Myocyte (in vitro differentiated cells): ENCODE data around the gene ZNF544. TPM values are rescaled to one million over a fixed set of nuclear protein-coding genes. Genes with fewer than 3 reads are reported as not detected.

ENCODE experiments used
- DNase-seq: peaks from one replicate; pipeline ENCODE4 v3.0.0-alpha.2; 2012; ENCODE audit warnings: low read depth
- polyA plus RNA-seq: library from polyadenylated mRNA; unstranded; fragments of >200 nt; gene quantifications from one replicate; pipeline ENCODE4 v1.2.1, GENCODE V29; 2012; ENCODE audit warnings: missing spikeins
- total RNA-seq: library from RNA; depleted of rRNA; stranded (reverse); fragments of >200 nt; gene quantifications from 2 replicates; pipeline ENCODE4 v1.2.3, GENCODE V29; 2014

Gene ZNF544
- 30.2 and 39.2 TPM in 2 replicates for total RNA-seq
- 28.3 TPM for polyA plus RNA-seq

GRCh38 chr19:58228585-58229254 lies at the start of gene ZNF544:
ZNF544 (plus strand) TSS chr19:58228914; CDS start chr19:58244024, 15,110 bp downstream.
- peak; percentile 80 for DNase-seq

DNA sequence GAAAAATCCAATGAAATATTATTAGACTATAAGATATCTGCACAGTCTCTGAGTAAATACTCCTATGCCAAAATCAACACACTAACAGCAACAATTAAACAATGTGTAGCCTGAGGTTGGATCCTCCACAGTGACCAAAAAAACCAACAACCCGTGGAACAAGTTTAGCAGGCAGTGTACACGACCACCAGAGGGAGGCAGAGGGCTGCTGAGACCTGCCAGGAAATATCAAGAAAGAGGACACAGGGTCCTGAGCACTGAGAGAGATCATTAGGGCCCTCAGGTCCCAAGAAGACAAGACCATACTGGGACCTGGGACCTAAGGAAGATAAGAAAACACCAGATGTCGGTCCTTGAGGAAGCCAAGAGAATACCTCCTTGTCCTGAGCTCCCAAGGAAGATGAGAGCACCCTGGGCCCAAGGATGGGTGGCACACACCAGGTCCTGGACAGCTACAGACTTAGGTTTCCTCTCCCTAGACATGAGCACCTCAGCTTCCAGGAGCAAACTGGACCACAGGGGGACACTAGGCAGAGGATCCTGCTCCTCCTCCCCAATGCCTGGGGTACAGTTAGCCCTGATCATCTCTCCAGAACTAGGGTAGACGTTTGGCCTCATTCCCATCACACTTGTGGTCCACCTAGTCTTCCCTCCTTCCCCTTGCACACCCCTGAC lies 46.7 kb upstream of the ZNF544 start:
- DNase-seq: peak; percentile 32

DNA sequence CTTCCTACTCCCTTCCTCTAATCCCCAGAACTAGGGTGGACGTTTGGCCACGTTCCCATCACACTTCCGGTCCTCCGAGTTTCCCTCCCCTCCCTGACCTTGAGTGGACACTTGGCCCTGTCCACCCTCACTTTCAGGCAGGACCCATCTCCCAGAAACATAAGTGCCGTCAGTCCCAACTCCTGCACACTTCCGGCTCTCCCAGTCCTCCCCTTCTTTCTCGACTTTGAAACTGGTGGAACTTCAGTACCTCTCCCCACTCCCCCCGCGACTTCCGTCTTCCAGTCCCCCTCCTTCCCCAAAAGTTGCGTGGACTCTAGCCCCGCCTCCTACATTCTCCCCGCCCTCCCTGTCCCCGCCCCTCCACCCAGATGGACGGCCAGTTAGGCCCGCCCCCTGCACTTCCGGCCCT lies 46.1 kb upstream of the ZNF544 start:
- DNase-seq: no peak

DNA sequence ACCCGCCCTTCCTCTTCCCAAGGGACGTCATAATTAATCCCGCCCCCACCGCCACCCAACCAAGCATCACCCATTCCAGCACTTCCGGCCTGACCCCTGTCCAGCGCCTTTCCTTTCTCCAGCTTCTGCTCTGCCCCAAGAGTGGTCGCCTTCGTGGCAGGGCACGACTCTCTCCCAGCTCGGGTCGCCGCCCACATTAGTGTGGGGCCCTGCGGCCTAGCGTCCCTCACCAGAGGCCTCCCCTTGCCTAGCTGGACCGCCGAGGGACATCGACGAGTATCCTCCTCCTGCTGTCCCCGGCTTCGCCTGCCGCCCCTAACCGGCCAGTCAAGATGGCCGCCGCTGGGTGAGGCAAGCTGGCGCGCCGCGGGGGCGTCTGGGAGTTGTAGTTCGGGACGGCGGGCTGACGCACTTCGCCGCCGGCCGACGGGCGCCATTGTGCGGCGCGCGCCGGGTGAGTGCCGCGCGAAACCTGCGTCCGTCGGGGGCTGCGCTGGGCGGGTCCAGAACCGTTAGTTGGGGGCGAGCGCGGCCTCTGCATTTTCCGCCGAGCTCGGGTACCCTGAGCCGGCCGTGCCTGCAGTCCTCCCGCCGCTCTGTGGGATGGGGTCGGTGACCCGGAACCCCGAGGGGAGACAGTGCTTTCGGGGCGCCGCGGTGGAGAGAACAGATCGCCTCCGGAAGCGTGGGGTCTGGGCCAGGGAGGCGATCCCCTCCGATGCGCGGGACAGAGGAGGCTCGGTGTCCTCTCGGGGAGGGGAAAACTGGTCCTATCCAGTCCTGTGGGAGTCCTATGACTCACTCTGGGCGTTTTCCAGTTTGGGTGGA lies 45.5 kb upstream of the ZNF544 start, which contains the start of gene ZNF274:
TSS of gene ZNF274 (plus strand) at position 73 of the 828 bp plus-strand sequence. CDS start 905 bp downstream, outside the sequence.
- DNase-seq: peak; percentile 82

DNA sequence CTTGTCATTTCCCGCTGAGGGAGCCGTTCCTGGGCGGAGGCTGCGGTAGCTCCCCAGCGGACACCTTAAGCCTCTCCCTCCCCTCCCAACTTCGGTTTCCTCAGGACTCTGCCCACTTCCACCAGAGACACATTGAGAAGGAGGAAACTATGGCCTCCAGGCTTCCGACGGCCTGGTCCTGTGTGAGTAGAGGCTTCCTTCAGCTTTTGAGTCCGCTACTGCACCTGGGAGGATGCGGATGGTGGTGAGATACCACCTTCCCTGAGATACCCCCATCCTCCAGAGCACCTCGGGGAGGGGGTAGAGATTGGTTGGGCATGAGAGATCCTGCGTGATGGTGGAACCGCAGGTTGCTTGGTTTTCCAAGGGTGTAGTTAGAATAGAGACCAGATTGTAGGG lies 44.9 kb upstream of the ZNF544 start:
- DNase-seq: no peak

DNA sequence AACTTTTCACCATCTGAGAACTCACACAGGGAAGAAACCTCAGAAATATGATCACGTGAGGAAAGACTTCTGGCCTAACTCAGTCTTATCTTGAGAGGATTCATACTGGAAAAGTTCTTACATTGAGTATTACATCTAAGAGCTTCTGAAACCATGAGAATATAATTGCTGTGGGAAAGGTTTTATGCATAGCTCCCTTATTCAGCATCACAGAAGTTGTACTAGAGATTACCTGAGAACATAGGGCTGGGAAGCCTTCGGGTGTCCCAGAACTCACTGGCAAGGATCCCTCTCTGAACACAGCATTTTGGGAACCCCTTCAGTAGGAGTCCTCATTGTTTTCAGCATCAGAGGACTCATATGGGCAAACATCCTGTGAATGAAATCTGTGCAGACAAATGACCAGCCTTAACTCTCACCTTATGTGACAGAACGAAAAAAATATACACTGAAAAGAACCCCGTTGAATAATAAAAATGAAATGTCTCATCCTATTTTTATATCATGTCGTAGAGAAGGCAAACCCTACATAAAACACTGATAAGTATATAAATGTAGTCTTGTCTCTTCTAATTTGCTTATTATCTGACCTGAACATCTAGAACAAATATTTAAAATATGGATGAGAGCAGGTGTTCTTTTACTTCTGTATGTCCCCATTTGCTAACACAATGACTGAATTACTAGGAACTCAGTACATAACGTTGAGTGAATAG lies 31.7 kb upstream of the ZNF544 start:
- peak; percentile 23 for DNase-seq

DNA sequence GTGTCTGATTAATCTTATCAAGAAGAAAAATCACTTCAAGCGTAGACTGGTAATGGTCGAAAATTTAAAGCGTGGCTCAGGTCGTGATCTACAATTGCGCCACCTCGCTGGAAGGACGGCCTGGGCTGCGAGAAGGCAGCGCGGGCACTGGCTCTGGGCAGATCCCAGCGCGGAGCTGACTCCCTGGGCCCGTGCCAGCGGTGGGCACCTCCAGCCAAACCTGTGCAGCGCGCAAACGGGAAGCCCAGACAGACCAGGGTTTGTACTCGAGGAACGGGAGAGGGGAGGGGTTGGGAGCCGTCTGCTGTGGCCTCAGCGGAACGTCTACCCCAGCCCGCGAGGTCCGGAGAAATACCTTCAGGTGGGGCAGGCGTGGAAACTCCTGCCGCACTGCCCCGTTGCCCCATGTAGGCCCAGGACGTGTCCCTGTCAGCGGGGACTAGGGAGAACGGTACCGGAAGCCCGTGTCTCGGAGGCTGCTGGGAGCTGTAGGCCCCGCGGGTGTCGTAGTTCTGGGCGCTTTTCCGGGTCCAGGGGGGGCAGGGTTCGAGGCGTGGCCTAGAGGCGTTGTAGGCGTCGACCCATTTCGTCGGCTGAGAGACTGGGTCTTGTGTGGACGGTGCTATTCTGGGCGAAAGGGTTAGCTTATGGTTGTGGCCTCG lies 24.8 kb upstream of the ZNF544 start:
- DNase-seq: no peak

DNA sequence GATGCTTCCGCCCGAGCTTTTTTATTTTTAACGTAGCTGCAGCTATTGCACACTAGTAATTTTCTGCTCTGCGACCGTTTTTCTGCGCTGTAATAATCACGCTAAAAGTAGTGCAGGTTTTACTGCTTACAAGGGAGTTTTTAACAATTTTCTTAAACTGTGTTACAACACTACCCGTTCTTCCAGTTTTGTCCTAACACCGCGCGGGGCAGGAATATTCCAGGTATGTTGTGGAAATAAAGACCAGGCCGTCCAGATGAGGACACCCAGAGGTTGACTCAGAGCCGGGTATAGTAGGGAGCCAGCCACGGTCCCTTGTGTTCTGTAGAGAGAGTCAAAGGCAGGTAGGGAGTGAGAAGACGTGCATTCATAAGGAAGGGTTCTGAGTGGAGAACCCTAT lies 24.1 kb upstream of the ZNF544 start:
- DNase-seq: no peak

DNA sequence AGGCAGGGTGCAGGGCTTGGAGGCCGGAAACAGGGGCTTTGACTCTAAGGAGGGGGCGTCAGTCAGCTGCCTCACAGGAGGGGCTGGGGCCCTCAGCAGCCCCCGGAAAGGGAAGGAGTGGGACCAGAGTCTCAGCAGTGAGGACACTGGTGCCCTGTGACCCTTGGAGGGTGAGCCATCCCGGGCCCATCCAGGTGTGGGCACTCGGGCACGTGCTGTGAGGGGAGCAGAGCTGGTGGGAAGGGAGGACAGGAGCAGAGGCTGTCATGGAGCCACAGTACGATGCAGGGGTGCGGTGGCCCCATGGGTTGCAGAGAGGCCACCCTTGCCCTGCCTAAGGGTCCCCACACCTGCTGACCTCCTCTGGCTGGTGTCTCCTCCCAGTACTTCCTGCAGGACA lies 19.1 kb upstream of the ZNF544 start:
- DNase-seq: no peak

DNA sequence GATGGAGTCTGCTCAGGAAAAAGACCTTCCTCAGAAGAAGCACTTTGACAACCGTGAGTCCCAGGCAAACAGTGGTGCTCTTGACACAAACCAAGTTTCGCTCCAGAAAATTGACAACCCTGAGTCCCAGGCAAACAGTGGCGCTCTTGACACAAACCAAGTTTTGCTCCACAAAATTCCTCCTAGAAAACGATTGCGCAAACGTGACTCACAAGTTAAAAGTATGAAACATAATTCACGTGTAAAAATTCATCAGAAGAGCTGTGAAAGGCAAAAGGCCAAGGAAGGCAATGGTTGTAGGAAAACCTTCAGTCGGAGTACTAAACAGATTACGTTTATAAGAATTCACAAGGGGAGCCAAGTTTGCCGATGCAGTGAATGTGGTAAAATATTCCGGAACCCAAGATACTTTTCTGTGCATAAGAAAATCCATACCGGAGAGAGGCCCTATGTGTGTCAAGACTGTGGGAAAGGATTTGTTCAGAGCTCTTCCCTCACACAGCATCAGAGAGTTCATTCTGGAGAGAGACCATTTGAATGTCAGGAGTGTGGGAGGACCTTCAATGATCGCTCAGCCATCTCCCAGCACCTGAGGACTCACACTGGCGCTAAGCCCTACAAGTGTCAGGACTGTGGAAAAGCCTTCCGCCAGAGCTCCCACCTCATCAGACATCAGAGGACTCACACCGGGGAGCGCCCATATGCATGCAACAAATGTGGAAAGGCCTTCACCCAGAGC lies 16.2 kb upstream of the ZNF544 start:
- DNase-seq: no peak

DNA sequence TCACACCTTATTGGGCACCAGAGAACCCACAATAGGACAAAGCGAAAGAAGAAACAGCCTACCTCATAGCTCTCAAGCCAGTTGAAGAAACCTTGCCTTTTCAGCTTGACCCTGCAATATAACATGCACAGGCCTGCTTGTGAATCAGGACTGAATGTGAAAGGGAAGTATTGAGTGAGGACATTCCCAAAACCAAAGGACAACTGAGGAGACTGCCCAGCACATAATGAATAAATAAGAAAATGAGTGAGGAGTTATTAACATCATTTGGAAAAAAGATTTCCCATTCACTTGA lies 15.7 kb upstream of the ZNF544 start:
- no peak for DNase-seq

DNA sequence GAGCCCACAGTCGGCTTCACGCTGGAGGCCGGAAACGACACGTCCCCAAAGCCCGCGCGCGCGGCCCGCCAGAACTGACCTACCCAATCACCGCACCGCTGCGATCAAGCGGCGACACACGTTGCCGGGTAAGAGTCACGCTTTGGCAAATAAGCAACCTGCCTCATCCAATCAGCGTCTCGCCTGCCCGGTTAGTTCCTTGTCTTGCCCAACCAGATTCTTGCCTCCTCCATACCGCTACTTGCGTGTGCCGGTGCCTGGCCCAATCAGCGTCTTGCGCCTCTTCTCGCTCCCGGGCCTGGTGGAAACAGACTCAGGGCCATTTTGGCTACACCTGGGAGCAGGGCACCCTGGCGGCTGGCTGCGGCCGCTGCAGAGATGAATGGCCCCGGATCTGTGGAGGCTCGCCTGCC lies 11.6 kb upstream of the ZNF544 start:
- DNase-seq: no peak

GRCh38 chr19:58217607-58218391 lies 10.9 kb upstream of the ZNF544 start:
- no peak for DNase-seq

DNA sequence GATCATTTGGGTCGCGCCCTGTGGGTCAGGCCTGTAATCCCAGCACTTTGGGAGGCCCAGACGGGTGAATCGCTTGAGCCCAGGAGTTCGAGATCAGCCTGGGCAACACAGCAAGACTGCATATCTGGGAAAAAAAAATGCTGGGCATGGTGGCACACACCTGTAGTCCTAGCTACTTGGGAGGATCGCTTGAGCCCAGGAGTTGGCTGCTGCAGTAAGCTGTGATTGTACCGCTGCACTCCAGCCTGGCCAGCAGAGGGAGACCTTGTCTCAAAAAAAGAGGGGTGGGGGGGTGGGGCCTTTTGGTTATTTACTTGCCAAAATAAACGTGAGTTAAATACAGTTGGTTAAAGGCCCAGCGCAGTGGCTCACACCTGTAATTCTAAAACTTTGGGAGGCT lies 9.8 kb upstream of the ZNF544 start:
- no peak for DNase-seq

DNA sequence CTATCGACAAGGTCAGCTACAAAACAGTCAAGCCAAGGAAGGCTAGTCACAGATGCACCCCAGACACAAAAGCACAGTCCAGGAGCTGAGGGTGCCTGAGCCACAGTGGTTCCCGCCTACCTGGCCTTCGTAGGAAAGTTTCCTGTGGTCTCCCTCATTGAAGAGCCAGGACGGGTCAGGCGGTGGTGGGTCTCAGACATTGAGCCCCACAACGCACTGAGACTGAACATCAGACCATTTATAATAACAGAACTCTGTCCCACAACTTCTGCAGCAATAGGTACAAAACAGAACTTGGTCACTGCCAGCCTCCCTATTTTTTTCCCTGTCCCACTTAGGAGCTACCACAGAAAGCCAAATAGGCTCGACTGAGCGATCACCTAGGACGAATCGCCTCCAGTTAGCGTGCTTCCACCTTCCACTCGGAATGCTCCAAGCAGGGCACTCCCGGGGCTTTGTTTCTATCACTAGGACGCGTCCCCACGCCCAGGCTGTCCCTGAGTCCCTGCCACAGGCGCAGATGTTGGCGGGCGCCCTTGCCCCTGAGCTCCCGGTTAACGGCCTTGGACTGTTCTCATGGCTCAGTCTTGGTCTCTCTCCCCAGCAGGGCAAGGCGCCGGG lies 640 bp upstream of the ZNF544 start:
- no peak for DNase-seq

DNA sequence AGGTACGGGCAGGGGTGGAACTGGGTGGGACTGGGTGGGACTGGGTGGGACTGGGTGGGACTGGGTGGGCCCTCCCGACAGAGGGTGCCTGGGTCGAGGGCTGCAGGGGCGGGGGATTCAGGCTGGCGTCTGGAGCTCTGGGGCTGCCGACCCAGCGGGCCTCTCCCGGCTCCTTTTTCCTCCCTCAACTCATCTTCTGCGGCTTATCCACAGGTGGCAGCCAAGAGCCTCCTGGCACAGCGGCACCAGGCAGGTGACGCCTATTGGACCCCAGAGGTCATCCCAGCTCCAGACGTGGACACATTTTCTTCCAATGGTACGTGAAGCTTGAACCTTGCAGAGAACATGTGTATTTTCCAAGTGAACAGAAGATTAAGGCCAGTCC lies 533 bp downstream of the ZNF544 start:
- DNase-seq: peak; percentile 37

DNA sequence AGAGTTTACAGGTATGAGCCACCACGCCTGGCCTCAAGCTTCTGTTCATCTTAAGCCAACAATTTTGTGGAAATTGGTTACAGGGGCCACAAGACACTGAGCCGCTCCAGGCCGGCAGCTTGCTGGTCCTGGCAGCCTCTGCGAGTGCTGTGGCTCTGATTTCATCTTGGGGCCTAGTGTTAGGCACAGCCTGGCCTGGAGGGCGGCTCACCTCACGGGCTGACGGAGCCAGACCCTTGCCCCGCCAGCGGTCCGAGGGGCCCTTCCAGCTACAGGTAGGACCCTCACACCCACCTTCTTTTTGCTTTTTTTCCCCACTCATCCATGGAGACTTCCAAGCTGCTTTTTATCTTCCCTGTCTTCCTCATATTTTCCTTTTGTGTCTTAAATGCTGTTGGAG lies 8.6 kb downstream of the ZNF544 start:
- no peak for DNase-seq

DNA sequence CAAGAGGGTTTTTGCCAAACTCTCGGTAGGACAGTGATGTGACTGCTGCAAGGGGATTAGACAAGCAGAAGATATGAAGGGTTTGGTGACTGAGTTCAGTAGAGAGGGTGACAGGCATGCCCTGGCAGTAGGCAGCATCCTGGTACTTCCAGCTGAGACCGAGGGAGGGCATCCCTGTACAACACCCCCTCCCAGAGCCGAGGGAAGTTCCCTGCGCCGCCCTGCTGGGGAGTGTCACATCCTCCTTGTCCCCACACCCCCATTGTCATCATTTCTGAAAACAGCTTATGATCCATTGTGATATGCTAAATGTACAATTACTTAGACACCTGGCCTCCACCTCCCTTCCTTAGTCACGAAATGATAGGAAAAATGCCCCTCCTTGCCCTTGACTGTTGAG lies 14.6 kb downstream of the ZNF544 start:
- DNase-seq: no peak

DNA sequence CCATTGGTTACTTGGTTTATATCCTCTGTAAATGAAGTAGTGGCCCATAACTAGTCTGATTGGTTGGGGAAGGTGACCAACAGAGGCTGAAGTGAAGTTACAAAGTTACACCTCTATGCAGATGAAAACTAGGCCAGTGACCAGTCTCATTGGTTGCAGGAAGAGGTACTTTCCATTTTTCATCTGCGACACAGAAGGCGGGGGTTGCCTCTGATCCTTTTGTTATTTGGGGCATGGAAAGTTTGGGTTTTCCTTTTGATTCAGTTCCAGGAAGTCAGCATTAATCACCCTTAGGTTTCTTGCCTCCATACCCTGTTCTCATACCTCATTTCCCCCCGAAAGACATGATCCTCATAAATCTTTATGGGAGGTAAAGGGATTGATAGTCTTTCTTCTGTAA lies 20.2 kb downstream of the ZNF544 start:
- DNase-seq: no peak
